Thyroid gland (tissue), 4 donors: ENCODE data around the gene ACTL9. TPM values are rescaled to one million over a fixed set of nuclear protein-coding genes. Genes with fewer than 3 reads are reported as not detected.

Source experiments
- DNase-seq, 2 donors: peaks; one replicate each; pipeline ENCODE4 v3.0.0-alpha.2; 2019
- H3K27ac ChIP-seq, 3 donors: fragments of 200-600 bp; sonication (generic); 1 replicate in 2 of 3; 2 replicates in 1 of 3; pipeline ENCODE4 v1.5.1; 2016 to 2019; ENCODE audit warnings: mild to moderate bottlenecking in 1 of 3, moderate library complexity in 1 of 3
- H3K27me3 ChIP-seq: fragments of 200-600 bp; sonication (generic); one replicate; pipeline ENCODE4 v1.5.1; 2019
- H3K36me3 ChIP-seq, 2 donors: fragments of 200-600 bp; sonication (generic); one replicate each; pipeline ENCODE4 v1.5.1; 2016 to 2019
- H3K4me1 ChIP-seq, 2 donors: fragments of 200-600 bp; sonication (generic); one replicate each; pipeline ENCODE4 v1.5.1; 2017 to 2019
- H3K4me3 ChIP-seq, 3 donors: fragments of 200-600 bp; sonication (generic); replicated peaks in 1 of 3; 1 replicate in 2 of 3; 2 replicates in 1 of 3; pipeline ENCODE4 v1.5.1; 2016; ENCODE audit warnings: mild to moderate bottlenecking in 1 of 3
- H3K9me3 ChIP-seq: fragments of 200-600 bp; sonication (generic); one replicate; pipeline ENCODE4 v1.5.1; 2017
- POLR2A ChIP-seq, 2 donors: fragments of 450-650 bp; IDR thresholded peaks; one replicate each; pipeline ENCODE4 v1.6.1; 2017; ENCODE audit warnings: antibody characterized with exemption in 2 of 2, mild to moderate bottlenecking in 2 of 2, moderate library complexity in 1 of 2
- WGBS, 2 donors: methylation state at CpG; one replicate each; pipeline ENCODE4 v1.1.5; 2017; 5-methylcytosine and 5-hydroxymethylcytosine counted together
- intact Hi-C: fragments of 100-400 bp; cut with DNase I; formaldehyde crosslinking; loops from one replicate; pipeline ENCODE4 v1.15.1; 2023
- total RNA-seq, 4 donors: library from RNA; depleted of rRNA; stranded (reverse); fragments of >200 nt; gene quantifications; one replicate each; pipeline ENCODE4 v1.2.3, GENCODE V29; 2016
- TF ChIP-seq, protein P1 (sequence below), 6 experiments: fragments of 200-600 bp in 3 of 6; fragments of 450-650 bp in 3 of 6; sonication (generic) in 3 of 6; IDR thresholded peaks; one replicate each; pipeline ENCODE4 v1.5.1; 2016 to 2019; ENCODE audit warnings: antibody characterized with exemption in 6 of 6, mild to moderate bottlenecking in 2 of 6, inconsistent platforms in 1 of 6, moderate library complexity in 1 of 6

ACTL9 gene
- total RNA-seq, 4 donors from 2014 or later = 0.27 to 0.33 TPM; not detected in 2

DNA sequence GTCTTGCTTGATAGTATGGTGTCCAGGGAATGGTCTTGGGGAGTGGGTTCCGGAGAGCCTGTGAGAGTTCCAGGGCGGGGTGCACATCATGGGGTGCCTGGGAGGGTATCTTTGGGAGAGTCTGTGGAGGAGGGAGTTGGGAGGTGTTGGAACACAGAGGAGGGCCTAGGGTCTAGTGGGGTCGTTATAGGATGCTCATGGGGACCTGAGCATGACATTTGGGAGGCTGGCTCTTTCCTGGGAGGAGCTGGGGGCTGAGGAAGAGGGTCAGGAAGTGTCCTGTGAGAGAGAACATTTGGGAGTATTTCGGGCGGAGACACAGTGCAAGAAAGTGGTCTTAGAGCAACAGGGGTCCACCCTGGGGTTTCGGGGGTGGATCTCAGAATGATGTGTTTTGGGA, 2.7 kb downstream of the ACTL9 start:
- no peaks in the 10 kb centered on the region for H3K4me1 ChIP-seq
- no peaks in the 10 kb centered on the region for H3K9me3 ChIP-seq
- H3K4me3 ChIP-seq = no peak overlapping the region
- no peak for DNase-seq
- intact Hi-C loops = no loop called here
- no peak overlapping the region for H3K27ac ChIP-seq
- 71 to 73% methylated on average over 5 to 6 of the region's 6 CpGs for WGBS, 2 donors
- no peaks in the 10 kb centered on the region for H3K36me3 ChIP-seq
- H3K27me3 ChIP-seq = no peaks in the 10 kb centered on the region
- TF ChIP-seq, protein P1, sequence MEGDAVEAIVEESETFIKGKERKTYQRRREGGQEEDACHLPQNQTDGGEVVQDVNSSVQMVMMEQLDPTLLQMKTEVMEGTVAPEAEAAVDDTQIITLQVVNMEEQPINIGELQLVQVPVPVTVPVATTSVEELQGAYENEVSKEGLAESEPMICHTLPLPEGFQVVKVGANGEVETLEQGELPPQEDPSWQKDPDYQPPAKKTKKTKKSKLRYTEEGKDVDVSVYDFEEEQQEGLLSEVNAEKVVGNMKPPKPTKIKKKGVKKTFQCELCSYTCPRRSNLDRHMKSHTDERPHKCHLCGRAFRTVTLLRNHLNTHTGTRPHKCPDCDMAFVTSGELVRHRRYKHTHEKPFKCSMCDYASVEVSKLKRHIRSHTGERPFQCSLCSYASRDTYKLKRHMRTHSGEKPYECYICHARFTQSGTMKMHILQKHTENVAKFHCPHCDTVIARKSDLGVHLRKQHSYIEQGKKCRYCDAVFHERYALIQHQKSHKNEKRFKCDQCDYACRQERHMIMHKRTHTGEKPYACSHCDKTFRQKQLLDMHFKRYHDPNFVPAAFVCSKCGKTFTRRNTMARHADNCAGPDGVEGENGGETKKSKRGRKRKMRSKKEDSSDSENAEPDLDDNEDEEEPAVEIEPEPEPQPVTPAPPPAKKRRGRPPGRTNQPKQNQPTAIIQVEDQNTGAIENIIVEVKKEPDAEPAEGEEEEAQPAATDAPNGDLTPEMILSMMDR (IDR thresholded peaks at IDR 0.05) = no peak
- no peak for TF ChIP-seq POLR2A (IDR thresholded peaks at IDR 0.05)

DNA sequence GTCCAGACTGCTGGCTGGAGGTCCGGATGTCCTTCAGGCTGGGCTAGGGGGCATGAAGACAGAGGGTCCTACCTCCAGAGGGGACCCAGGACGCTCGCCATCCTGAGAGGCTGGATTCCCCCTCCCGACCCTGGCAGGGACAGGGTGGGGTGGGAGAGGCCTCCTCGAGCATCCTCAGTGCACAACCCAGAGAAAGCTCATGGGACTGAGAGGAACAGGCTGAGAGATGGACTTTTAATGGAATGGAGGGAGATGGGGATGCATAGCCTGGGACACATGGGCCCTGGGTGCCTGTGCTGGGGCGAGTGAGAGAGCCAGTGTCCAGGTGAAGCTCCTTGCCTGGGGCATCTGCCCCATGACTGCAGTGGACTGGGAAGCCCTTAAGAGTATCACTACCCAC, 3.1 kb downstream of the ACTL9 start:
- no peak for DNase-seq
- H3K36me3 ChIP-seq = no peaks in the 10 kb centered on the region
- H3K27me3 ChIP-seq = no peaks in the 10 kb centered on the region
- no peaks in the 10 kb centered on the region for H3K9me3 ChIP-seq
- intact Hi-C loops = no loop called here
- 56 to 66% methylated on average over 3 to 6 of the region's 6 CpGs for WGBS, 2 donors
- TF ChIP-seq, protein P1 (IDR thresholded peaks at IDR 0.05) = no peak
- no peak for TF ChIP-seq POLR2A (IDR thresholded peaks at IDR 0.05)
- H3K4me1 ChIP-seq = no peaks in the 10 kb centered on the region
- no peak overlapping the region for H3K4me3 ChIP-seq
- no peak overlapping the region for H3K27ac ChIP-seq

DNA sequence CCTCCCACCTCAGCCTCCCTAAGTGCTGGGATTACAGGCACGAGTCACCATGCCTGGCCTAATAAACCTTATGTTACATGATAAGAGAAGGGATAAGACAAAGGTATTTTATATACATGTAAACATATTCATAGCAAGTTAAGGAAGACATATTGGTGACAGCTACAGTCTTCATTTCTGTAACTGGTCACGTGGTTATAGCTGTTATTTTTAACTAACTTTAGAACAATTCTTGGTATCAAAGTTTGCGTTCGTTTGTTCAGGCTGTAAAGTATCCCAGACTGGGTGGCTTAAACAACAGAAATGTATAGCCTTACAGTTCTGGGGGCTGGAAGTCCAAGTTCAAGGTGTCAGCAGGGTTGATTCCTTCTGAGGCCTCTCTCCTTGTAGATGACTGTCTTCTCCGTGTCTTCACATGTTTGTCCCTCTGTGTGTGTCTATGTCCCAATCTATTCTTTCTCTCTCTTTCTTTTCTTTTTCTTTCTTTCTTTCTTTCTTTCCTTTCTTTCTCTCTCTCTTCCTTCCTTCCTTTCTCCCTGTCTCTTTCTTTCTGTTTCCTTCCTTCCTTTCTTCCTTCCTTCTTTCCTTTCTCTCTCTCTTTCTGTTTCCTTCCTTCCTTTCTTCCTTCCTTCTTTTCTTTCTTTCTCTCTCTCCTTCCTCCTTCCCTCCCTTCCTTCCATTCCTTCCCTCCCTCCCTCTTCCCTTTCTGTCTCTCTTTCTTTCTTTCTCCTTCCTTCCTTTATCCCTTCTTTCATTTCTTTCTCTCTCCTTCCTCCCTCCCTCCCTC, 7.6 kb downstream of the ACTL9 start:
- Histone ChIP-seq H3K36me3 (no peaks in the 10 kb centered on the region), H3K4me1 (no peaks in the 10 kb centered on the region), H3K27ac (no peak overlapping the region), H3K9me3 (no peaks in the 10 kb centered on the region), H3K4me3 (no peak overlapping the region), H3K27me3 (no peaks in the 10 kb centered on the region)
- 56% methylated on average over 5 of the region's 5 CpGs for WGBS, 2 donors
- no peak for DNase-seq
- TF ChIP-seq, protein P1 (IDR thresholded peaks at IDR 0.05) = no peak
- no peak for TF ChIP-seq POLR2A (IDR thresholded peaks at IDR 0.05)
- intact Hi-C loops = no loop called here

DNA sequence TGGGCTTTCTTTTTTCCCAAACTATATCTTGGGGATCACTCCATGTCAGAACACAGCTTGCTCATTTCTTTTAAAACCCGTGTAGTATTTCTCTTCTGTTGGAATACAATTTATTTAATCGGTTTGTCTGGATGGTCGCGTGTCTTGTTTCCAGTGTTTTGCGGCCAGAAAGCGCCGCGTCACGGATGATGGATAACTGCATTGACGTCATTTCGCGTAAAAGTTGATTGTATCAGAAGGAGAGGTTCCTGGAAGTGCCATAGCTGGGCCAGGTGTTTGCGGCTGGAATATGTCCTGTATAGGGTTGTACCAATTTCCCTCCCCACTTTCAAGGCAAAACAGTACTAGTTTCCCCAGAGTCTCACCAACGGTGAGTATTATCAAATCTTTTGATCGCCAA, 9.7 kb downstream of the ACTL9 start:
- no peak overlapping the region for H3K27ac ChIP-seq
- no peak for DNase-seq
- intact Hi-C loops = no loop called here
- no peak for TF ChIP-seq POLR2A (IDR thresholded peaks at IDR 0.05)
- TF ChIP-seq, protein P1 (IDR thresholded peaks at IDR 0.05) = no peak
- no peaks in the 10 kb centered on the region for H3K27me3 ChIP-seq
- H3K4me1 ChIP-seq = no peaks in the 10 kb centered on the region
- H3K9me3 ChIP-seq = no peaks in the 10 kb centered on the region
- H3K4me3 ChIP-seq = no peak overlapping the region
- no peaks in the 10 kb centered on the region for H3K36me3 ChIP-seq
- WGBS, 2 donors = 91 to 95% methylated on average over 15 of the region's 15 CpGs

DNA sequence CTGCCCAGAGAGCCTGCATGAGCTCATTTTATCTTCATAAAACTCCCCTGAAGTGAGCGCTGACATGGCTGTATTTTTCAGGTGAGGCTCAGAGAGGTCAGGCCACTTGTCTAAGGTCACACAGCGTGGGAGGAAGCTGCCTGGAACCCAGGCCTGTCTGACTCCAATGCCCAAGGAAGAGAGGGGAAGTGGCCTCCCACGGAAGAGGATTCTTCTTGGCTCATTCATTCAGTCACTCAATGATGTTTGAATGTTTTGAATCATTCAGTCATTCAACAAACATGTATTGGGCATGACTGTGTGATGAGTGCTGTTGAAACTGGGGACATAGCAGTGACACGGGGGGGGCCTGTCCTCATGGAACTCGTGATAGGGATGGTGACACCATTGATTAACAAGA, 12.0 kb downstream of the ACTL9 start:
- TF ChIP-seq POLR2A (IDR thresholded peaks at IDR 0.05) = no peak
- TF ChIP-seq, protein P1 (IDR thresholded peaks at IDR 0.05) = no peak
- WGBS, 2 donors = 54 to 59% methylated on average over 5 of the region's 5 CpGs
- H3K4me1 ChIP-seq = no peaks in the 10 kb centered on the region
- no peaks in the 10 kb centered on the region for H3K9me3 ChIP-seq
- intact Hi-C loops = no loop called here
- H3K27ac ChIP-seq = no peak overlapping the region
- H3K4me3 ChIP-seq = no peak overlapping the region
- DNase-seq = no peak
- H3K36me3 ChIP-seq = no peaks in the 10 kb centered on the region
- H3K27me3 ChIP-seq = no peaks in the 10 kb centered on the region
